ENCODE results near the gene COPS9.

COPS9 gene

GRCh38 chr2:240134956-240135520, 1.1 kb downstream of the COPS9 start:
- no peak for DNase-seq (ENCODE audit: low read depth in 2 of 2)

GRCh38 chr2:240134466-240134865, 1.6 kb downstream of the COPS9 start:
- no peak for DNase-seq (ENCODE audit: low read depth in 2 of 2)

GRCh38 chr2:240133401-240133800, 2.7 kb downstream of the COPS9 start:
- DNase-seq (ENCODE audit: low read depth in 2 of 2), result no peak

GRCh38 chr2:240132651-240132980, 3.5 kb downstream of the COPS9 start:
- DNase-seq (ENCODE audit: low read depth in 2 of 2), result no peak

- no peak for DNase-seq (ENCODE audit: low read depth in 2 of 2)
These were observed 4.0 kb downstream of the COPS9 start for GRCh38 chr2:240131941-240132650.

- no peak for DNase-seq (ENCODE audit: low read depth in 2 of 2)
These were observed 4.8 kb downstream of the COPS9 start for GRCh38 chr2:240131296-240131695.

- no peak for DNase-seq (ENCODE audit: low read depth in 2 of 2)
These were observed 5.5 kb downstream of the COPS9 start for GRCh38 chr2:240130393-240131195.

- DNase-seq (ENCODE audit: low read depth in 2 of 2), result no peak
These were observed 6.2 kb downstream of the COPS9 start for GRCh38 chr2:240129731-240130392.

GRCh38 chr2:240129311-240129710, 6.8 kb downstream of the COPS9 start:
- DNase-seq (ENCODE audit: low read depth in 2 of 2), result no peak

- DNase-seq (ENCODE audit: low read depth in 2 of 2), result no peak
These were observed 7.4 kb downstream of the COPS9 start for GRCh38 chr2:240128608-240129145.

GRCh38 chr2:240127911-240128607, 8.0 kb downstream of the COPS9 start:
- DNase-seq (ENCODE audit: low read depth in 2 of 2), result no peak

- DNase-seq (ENCODE audit: low read depth in 2 of 2), result no peak
These were observed 8.8 kb downstream of the COPS9 start for GRCh38 chr2:240127191-240127750.

- no peak for DNase-seq (ENCODE audit: low read depth in 2 of 2)
These were observed 9.4 kb downstream of the COPS9 start for GRCh38 chr2:240126731-240127130.

GRCh38 chr2:240125742-240126141, 10.4 kb downstream of the COPS9 start:
- no peak for DNase-seq (ENCODE audit: low read depth in 2 of 2)

GRCh38 chr2:240124651-240125030, 11.5 kb downstream of the COPS9 start:
- no peak for DNase-seq (ENCODE audit: low read depth in 2 of 2)

GRCh38 chr2:240123821-240124650, 12.1 kb downstream of the COPS9 start:
- DNase-seq (ENCODE audit: low read depth in 2 of 2), result no peak

- no peak for DNase-seq (ENCODE audit: low read depth in 2 of 2)
These were observed 14.4 kb downstream of the COPS9 start for GRCh38 chr2:240121675-240122074.

GRCh38 chr2:240121190-240121589, 14.9 kb downstream of the COPS9 start:
- no peak for DNase-seq (ENCODE audit: low read depth in 2 of 2)

- no peak for DNase-seq (ENCODE audit: low read depth in 2 of 2)
These were observed 21.9 kb downstream of the COPS9 start for GRCh38 chr2:240114233-240114632.

- DNase-seq (ENCODE audit: low read depth in 2 of 2), result no peak
These were observed 23.0 kb downstream of the COPS9 start for GRCh38 chr2:240112914-240113690.

Data from fibroblast of skin of left biceps (primary cell).